G401 (cell line): ENCODE results near the gene FMN1. TPM values are rescaled to one million over a fixed set of nuclear protein-coding genes. Genes with fewer than 3 reads are reported as not detected.

Experiments used
- DNase-seq: peaks from one replicate; pipeline ENCODE4 v3.0.0-alpha.2; 2015; ENCODE audit warnings: low spot score
- in situ Hi-C: cut with HindIII; loops from 2 replicates; pipeline ENCODE4 v1.10.0; 2016; ENCODE audit warnings: low sequenced_read_pairs, mixed read lengths
- total RNA-seq: library from RNA; depleted of rRNA; stranded (reverse); fragments of >200 nt; shearing (Covaris generic); gene quantifications from 2 replicates; pipeline ENCODE4 v1.2.3, GENCODE V29; 2014

Gene FMN1
- total RNA-seq, 1 experiment from 2014 or later: not detected

DNA sequence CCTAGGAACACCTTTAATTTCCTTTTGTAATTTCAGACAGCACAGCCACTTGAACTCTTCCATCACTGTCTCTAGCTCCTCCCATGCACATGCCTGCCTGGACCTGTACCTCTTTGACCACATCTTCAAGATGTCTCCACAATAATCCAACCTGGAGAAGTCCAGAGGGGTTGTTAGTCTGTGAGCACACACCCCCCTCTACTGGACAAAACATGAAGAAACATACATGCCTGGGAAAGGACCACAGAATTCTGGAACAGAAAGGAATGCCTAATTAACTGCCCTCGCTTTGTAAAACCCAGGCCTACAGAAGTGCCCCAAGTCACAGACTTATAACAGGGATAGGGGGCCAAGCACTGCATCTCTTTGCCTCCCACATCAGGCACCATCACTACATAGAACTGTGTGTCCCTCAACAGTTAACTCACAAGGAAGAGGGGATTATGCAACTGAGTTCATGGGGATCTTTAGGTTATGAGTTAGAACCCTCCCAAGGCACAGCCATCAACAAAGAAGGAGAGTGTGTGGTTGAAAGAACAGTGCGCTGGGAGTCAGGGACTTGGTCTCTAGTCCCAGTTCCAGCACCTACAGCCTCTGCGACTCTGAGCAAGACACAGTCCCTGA, 61.7 kb downstream of the FMN1 start:
- peak; percentile 13 for DNase-seq
- in situ Hi-C loops: no loop called here

DNA sequence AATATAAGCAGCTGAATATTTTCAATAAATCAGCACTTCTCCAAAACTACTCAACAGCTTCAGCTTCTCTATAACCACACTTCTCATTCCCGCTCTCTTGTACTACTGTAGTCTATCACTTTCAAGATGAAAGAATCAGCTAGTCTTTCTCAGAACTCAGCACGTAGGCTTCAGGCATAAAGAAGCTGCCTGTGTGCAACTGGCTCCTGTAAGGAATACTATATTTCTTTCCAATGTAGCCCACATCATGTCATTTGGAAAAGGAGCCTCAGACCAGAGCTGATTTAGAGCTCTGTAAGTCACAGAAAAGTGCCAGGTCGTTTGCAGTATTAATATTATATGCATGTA, 62.3 kb downstream of the FMN1 start:
- DNase-seq: no peak
- in situ Hi-C loops: no loop called here

DNA sequence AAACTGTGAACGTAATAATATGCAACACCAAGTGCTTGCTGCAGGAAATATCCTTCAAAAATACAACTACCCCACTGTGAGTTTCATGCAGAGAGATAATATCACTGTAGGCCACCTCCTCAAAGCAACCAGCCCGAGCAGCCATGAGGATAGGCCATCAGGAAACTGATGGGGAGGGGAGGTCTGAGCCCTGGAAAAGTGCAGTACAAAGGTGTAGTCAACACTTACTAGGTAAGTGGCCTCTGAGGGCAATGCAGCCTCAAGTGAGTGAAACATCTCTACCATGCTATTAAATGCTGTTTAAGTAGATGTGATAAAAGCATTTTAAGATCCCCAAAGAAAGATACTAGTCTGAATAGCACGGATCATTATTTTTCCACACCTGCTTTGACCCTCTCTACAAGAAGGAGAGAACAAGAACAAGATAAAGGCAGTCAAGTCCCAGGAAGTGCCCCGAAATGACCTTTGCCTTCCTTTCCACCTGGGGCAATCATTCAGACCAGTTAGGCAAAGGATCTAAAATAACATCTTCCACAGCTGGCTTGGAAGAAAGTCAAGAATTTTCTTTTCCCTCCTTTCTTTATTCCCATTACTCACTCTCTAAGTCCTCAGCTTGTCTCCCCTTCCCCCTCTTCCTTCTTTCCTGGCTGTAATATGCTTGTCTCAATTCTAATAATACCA, 62.8 kb downstream of the FMN1 start:
- no peak for DNase-seq
- in situ Hi-C loops: no loop called here

DNA sequence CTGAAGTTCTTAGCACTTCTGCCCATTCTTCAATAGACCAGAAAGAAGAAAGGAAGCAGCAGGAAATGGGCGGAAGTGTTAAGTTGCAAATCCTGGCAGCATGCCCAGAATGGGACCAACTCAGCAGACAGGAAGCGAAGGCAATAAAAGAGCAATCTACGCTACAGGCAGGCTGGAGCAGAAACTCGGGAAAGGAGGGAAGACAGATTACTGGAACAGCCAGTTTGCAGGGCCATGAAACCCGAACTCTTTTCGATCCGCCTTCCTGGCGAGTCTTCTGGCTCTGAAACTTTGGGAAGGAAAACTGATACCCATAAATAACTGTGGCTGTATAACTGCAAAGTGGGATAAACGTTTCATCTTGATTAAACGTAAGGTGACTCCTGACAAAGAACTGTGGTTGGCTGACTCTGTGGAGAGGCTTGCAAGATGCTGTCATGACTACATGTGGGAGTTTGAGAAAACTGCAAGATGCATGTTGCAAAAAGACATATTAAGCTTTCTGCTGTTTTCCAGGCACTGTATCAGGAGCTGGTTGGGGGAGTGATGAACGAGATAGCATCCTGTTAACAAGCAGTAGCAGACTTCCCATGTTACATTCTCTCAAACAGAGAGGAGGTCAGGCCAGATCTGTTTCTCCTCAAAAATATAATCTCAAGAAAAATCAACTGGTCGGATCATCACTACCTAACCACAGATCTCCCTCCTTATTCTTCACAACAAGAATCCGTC, 67.8 kb downstream of the FMN1 start:
- in situ Hi-C loops: no loop called here
- DNase-seq: peak; percentile 13

DNA sequence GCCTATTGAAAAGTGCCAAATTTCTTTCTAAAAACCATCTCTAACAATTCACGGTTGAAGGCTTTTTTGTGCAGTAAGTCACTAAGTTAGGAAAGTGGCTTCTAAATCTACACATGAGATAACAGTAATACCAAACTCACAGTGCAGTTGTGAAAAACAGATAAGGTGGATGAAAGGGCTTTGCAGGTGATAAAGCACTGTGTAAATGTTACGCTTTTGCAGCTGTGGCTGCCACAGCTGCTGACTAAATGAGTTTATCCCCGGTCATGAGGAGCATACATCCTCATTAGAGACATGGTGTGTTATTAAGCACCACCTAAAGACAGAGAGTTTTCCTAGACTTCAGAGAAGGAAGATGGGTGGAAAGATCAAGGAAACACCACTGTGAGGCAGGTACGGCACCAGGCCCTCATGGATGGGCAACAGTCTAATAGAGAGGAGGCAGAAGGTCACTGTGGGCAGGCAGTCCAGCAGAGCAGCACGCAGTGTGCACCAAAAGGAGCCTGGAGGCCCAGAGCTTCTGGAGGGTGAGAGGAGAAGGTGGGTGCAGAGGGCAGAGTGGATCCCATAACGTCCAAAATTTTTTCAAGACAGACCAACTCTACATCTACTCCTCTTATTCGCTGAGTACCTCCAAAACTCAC, 68.5 kb downstream of the FMN1 start:
- in situ Hi-C loops: no loop called here
- no peak for DNase-seq

DNA sequence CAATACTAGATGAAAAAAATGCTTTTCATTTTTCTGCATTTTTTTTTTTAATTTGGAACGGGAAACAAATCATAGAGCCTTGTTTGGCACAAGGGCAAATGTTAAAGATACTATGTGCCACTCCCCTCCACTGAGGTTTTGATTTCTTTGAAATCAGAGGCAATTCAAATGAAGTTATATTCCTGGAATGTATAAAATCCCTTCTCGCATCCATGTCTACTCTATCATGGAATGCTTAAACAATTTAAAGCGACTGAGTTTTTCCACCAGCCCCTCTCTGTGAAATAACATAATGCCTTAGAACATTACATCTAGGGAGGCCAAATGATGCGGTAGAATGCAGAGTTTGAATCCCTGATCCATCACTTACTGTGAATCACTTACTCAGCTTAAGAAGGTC, 69.7 kb downstream of the FMN1 start:
- in situ Hi-C loops: no loop called here
- DNase-seq: no peak

DNA sequence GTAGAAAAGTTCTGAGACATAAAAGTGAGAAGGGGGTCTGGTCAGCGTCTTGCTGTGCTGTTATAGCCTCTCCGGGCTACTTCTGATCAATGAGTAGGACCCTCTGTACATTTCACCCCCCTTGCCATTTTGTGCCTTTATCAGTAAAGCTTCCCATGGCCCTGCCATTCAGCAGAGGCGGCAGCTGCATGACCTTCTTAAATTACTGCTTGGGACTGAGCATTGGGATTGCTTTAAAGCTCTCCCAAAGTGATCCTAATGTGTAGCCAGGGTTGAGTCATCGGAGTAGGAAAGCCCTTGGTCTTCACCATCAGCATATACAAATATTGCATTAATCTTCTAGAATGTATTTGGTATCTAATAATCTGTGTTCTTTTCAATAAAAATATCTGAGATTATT, 70.2 kb downstream of the FMN1 start:
- no peak for DNase-seq
- in situ Hi-C loops: no loop called here

DNA sequence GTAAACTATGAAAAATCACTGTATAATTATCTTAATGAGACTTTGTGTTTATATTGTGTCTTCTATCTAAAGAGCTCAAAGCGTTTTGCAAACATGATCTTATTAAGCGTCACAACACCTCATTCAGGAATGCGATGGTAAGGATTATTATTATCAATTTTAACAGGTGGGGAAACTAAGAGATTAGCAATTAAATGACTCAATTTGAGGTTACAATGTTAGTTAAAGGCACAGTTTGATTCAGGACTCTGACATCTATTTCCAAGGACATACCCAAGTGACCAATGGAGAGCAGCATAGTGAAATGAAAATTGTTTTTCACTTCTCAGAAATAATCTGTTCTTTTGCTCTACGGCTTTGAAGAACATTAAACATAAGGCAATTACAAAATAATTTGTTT, 74.6 kb downstream of the FMN1 start:
- in situ Hi-C loops: no loop called here
- no peak for DNase-seq

DNA sequence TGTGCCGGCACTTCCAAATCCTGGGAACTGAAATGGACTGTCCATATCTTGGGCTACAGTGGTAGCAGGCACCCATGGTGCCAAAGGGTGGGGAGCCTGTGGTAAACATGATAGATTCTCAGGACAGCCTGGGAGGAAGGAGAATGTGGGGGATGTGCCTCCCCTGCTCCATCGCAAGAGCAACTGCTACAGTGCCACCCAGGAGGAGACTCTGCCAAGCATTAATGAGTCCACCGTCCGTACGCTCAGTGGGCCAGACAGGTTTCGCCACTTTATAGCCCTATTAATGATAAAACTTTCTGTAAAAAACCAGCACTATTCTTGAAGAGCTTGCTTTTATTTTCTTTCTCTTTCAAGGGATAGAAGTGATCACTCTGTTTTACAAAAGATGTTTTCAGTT, 75.2 kb downstream of the FMN1 start:
- DNase-seq: no peak
- in situ Hi-C loops: no loop called here

DNA sequence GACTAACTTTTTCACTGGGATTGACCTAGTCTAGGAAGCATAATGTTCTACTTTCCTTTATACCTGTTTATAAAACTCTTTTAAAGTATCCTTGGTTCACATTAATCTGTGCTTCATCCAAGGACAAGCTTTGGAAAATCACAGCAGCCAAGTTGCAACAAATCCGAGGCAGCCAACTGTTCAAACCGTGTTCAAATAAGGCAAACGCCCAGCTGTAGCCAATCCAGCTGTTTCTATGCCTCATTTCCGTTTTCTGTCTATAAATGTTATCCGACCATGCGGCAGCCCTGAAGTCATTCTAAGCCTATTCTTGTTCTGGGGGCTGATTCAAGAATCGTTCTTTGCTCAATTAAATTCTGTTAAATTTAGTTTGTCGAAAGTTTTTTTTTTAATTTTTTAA, 78.3 kb downstream of the FMN1 start:
- no peak for DNase-seq
- in situ Hi-C loops: no loop called here

DNA sequence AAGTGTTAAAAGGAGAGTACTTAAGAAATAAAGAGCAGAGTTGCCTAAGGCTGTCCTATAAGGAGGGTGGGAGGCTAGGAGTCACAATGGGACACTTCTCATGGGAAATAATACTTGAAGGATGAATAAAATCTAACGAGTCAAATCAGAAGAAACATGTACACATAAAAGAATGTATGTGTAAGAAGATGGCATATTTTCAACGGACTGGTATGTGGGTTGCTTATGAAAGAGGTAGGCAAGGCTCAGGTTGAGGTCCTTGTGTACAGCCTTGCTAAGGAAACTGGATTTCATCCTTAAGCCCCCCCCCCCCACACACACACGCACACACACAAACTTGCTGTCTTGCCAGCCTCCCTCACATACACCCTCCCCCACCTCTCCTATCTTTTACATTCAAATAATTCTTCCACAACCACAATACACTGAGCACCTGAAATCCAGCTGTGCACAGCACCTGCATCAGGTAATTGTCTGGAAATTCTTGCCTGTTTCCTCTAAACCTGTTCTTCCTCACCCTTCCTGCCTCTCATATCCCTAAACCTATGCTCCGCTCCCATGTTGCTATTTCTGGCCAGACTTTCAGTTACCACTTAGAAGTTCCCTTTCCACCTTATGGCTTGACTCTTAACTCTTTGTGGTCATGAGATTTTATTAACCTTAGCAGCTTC, 79.2 kb downstream of the FMN1 start:
- no peak for DNase-seq
- in situ Hi-C loops: no loop called here

DNA sequence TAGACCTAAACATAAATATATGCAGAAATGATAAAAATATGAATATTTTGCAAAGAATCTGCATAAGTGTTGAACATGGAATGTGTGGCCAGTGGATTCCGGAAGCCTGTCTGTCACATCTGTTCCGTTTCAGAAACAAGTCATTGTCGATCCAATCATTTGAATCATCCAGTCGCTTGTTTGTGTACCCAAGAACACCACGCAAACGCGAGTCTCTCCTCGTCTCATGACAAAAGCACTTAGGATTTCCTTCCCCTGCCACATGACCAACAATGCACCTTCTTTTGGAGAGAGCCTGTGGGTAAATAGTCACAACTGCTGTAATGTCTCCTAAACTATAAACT, 80.2 kb downstream of the FMN1 start:
- no peak for DNase-seq
- in situ Hi-C loops: no loop called here

DNA sequence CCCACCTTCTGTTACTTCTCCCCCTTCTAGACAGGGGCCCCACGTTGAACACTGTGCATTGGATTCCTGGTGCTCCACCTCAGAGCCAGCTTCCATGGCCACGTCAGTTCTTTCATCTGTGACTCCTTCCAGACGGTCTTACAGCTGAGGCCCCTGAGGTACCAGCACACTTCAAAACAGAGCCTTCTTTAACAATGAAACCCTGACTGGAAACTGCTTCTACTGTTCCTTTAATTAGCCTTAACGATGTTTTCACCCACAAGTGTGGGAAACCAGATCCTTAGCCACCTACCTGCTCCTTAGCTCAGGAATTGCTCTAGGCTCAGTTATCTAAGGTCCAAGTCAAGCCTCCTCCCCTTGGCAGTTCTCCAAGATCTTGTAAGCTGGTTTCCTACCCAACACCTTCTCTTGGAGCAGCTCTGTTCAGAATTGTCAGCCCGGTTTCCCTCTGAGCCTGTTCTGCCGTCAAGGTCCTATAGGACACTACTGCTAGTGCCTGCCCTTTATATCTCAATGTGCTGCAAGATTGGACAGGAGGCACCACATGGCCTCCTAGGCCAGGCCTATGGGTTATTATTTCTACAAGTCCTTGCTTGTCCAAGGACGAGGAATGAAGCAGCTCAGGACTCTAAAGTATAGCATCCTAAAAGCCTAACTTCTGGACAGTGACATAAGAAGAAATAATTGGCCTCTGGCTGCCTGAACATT, 80.7 kb downstream of the FMN1 start:
- DNase-seq: no peak
- in situ Hi-C loops: no loop called here

DNA sequence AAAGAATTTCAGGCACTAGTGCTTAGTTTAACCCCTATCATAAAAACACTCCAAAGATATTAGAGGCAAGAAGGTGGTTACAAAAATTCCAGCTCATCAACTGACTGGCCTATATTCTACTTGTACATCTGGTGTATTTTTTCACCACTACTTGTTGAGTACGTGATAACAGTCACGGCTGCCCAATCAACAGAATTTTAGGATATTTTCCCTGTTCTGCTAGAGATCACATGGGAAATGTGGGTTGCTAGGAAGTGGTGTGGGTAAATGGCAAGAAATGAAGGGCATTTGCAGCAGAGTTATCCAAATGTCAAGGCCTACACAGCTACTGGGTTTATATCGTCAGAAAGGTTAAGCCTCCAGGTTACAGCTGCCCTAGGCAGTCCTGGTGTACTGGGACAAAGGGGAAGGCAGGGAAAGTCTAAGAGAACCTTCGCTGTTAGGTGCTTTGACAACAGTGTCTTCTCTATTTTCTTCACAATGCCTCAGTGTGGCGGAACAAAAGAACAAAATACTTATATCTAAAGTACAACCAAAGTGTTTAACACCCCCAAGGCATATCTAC, 81.9 kb downstream of the FMN1 start:
- DNase-seq: no peak
- in situ Hi-C loops: no loop called here

DNA sequence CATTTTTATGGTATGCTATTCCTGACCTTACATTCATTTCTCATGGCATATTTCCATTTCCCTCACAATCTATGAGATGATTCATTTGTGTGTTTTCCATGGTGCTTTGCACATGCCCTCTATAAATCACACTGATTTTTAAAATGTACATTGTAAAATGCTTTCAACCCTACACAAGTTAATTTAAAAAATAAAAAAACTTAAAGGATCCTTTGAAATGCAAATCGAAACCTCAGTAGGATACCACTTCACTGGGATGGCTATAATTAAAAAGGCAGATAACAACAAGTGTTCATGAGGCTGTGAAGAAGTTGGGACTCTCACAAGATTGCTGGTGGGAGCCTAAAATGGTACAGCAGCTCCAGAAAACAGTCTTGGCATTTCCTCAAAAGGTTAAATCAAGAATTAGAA, 83.5 kb downstream of the FMN1 start:
- no peak for DNase-seq
- in situ Hi-C loops: no loop called here

DNA sequence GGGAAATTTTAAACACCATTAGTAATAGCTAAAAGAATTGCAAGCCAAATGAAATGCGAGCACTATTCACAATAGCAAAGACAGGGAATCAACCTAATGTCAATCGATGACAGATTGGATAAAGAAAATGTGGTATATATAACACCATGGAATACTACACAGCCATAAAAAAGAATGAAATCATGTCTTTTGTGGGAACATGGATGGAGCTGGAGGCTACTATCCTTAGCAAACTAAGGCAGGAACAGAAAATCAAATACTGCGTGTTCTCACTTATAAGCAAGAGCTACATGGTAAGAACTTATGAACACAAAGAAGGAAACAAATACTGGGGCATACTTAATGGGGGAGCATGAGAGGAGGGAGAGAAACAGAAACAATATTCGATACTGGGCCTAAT, 85.2 kb downstream of the FMN1 start:
- no peak for DNase-seq
- in situ Hi-C loops: no loop called here

DNA sequence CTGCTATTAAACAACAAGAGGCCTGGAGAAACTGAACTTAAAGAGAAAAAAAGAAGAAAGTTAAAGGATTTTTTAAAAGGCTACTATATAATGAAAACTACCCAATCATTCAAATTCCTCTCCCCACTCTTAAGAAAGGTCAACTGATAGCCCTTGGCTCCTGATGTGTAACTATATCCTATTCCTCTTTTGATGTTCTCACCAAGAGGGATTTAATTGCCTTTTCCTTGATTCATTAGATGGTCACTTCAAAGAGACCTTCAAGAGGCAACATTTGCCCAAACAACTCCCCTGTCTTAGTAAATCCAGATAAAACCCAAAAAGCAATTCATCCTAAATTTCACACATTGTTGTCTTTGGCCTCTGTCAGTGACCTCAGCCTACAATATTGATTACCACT, 86.0 kb downstream of the FMN1 start:
- DNase-seq: no peak
- in situ Hi-C loops: no loop called here

DNA sequence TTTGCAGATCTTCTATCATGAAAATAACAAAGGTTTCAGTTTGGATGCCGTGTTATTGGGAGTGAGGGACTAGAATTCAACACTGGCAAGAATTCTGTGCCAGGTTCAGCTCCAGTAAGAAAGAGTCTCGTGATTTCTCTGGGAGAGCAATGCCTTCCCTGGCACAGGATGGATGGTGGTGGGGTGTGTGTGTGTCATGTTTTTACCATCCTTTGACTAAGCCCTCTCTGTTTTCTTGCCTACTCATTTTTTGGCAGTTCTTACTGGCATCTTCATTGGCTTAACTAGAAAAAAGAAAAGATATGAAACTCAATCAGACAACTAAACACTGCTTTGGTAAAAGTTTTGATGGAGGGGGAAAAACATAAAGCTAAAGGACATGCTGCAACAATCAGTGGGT, 86.6 kb downstream of the FMN1 start:
- in situ Hi-C loops: no loop called here
- DNase-seq: no peak

DNA sequence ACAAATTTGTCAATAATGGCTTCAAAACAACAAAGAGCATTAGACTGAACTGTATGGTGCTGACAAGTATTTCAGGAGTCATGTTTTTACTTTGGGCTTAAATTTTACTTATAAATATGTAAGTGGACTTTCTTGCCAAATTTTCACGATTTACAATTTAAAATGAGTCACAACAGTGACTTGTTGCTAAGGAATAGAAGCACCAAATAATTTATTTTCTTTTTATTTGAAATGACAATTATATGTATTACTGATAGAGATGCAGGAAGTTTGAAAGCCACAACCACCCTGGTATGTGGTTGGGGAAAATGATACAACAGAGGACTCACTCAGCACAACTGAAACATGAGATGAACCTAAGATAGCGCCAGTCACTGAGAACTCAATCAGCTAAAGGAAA, 90.3 kb downstream of the FMN1 start:
- no peak for DNase-seq
- in situ Hi-C loops: no loop called here
